Measurements from ENCODE around the gene CEP164.
"Not testable (repeated sequence)": the region's sequence is repeated elsewhere in the genome, so short reads cannot be mapped to it uniquely, and the experiment has no call there.

Gene CEP164

DNA sequence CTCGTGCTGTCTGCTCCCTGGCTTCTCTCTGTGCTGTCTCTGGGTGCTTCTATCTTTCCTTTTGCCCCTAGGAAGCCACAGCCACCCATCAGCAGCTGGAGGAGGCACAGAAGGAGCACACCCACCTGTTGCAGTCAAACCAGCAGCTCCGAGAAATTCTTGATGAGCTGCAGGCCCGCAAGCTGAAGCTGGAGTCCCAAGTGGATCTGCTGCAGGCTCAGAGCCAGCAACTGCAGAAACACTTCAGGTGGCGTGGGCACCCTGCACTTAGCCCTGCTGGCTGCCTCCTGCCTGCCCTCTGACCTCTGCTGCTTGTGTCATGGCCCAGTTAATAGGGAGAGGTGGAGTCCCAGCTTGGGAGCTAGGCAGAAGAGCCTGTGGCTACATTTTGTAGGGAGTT lies 67.8 kb downstream of the CEP164 start:
- DNase-seq (ENCODE audit: low spot score): no peak

DNA sequence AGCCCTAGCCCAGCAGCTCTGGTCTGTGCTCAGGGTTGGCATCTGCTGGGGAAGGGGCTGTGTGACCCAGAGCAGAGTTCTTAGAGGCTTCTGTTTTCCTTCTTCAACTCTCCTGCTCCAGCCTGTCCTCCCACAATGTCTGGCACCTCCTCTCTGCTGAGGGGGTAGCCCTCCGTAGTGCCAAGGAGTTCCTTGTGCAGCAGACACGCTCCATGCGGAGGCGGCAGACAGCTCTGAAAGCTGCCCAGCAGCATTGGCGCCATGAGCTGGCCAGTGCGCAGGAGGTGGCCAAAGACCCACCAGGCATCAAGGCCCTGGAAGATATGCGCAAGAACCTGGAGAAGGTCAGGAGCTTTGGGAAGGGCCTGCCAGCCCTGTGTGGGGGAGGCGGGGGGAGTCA lies 69.3 kb downstream of the CEP164 start:
- DNase-seq (ENCODE audit: low spot score): no peak

DNA sequence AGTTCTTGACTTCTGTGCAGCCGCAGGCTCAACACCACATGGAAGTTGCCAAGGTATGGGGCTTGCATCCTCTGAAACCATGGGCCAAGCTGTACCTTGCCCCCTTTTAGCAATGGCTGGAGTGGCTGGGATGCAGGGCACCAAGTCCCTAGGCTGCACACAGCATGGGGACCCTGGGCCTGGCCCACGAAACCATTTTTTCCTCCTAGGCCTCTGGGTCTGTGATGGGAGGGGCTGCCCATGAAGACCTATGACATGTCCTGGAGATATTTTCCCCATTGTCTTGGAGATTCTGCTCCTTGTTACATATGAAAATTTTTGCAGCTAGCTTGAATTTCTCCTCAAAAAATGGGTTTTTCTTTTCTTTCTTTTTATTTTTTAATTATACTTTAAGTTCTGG lies 71.0 kb downstream of the CEP164 start:
- not testable (repeated sequence) for DNase-seq (ENCODE audit: low spot score)

DNA sequence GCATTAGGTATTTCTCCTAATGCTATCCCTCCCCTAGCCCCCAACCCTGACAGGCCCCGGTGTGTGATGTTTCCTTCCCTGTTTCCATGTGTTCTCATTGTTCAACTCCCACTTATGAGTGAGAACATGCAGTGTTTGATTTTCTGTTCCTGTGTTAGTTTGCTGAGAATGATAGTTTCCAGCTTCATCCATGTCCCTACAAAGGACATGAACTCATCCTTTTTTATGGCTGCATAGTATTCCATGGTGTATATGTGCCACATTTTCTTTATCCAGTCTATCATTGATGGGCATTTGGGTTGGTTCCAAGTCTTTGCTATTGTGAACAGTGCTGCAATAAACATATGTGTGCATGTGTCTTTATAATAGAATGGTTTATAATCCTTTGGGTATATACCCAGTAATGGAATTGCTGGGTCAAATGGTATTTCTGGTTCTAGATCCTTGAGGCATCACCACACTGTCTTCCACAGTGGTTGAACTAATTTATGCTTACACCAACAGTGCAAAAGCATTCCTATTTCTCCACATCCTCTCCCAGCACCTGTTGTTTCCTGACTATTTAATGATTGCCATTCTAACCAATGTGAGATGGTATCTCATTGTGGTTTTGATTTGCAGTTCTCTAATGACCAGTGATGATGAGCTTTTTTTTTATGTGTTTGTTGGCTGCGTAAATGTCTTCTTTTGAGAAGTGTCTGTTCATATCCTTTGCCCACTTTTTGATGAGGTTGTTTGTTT lies 71.6 kb downstream of the CEP164 start:
- not testable (repeated sequence) for DNase-seq (ENCODE audit: low spot score)

DNA sequence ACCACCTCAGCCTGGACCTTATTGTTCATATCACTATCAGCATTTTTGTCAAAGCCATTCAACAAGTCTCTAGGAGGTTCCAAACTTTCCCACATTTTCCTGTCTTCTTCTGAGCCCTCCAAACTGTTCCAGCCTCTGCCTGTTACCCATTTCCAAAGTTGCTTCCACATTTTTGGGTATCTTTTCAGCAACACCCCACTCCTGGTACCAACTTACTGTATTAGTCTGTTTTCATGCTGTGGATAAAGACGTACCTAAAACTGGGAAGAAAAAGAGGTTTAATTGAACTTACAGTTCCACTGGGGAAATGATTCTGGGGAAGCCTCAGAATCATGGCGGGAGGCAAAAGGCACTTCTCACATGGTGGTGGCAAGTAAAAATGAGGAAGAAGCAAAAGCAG lies 78.2 kb downstream of the CEP164 start:
- DNase-seq (ENCODE audit: low spot score): not testable (repeated sequence)

DNA sequence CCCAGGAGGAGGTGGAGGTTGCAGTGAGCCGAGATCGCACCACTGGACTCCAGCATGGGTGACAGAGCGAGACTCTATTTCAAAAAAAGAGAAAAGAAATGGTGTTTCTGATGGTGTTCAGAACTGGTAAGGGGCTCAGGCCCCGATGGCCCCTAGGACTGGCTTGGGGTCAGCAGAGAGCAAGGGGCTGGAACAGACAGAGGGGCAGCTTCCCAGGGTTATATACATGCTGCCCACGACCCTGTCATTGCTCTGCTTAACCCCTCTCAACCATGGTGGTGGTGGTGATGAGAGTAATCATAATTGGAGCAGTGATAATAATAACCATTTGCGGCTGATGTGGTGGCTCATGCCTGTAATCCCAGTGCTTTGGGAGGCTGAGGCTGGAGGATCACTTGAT lies 79.4 kb downstream of the CEP164 start:
- no peak for DNase-seq (ENCODE audit: low spot score)

DNA sequence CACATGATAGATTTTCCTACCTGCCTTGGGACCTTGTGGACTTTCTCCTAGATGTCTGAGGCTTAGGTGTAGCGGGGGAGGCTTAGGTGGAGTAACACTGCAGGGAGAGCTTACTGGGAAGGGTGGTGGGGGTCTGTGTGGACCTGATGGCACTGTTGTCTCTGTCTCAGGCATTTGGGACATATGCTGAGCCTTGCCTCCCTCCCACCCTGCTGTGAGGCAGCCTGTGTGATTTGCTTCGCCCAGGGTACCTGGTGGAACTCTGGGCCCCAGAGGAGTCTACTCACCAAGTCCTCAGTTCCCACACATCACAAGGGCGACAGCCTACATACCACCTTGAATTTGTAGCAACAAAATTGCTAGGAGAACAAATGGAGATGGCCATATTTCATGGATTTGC lies 80.7 kb downstream of the CEP164 start:
- no peak for DNase-seq (ENCODE audit: low spot score)

DNA sequence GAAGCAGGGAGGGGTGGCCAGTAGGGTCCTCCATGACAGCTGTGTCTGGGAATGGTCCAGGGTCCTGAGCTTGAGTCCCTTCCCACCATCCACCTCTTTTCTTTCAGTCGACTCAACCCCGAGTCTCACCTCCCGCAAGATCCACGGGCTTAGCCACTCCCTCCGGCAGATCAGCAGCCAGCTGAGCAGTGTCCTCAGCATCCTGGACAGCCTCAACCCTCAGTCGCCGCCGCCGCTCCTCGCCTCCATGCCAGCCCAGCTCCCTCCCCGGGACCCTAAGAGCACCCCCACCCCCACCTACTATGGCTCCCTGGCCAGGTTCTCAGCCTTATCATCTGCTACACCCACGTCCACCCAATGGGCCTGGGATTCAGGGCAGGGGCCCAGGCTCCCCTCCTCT lies 81.9 kb downstream of the CEP164 start:
- DNase-seq (ENCODE audit: low spot score): no peak

DNA sequence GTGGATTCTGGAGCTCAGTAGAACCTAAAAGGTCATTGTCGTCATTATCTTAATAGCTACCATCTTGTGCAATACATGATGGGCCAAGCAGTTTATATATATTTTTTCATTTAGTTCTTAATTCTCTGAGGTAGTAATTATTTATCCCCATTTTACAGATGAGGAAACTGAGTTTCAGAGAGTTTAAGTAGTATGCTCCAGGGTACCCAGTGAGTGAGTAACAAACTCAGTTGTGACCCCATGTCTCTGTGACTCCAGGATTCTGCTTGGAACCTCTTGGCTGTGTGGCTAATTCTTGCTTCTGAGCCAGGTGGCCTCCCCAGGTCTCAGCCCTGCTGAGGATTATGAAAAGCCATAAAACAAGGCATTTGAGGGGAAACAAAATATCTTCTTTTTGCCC lies 82.6 kb downstream of the CEP164 start:
- DNase-seq (ENCODE audit: low spot score): no peak

DNA sequence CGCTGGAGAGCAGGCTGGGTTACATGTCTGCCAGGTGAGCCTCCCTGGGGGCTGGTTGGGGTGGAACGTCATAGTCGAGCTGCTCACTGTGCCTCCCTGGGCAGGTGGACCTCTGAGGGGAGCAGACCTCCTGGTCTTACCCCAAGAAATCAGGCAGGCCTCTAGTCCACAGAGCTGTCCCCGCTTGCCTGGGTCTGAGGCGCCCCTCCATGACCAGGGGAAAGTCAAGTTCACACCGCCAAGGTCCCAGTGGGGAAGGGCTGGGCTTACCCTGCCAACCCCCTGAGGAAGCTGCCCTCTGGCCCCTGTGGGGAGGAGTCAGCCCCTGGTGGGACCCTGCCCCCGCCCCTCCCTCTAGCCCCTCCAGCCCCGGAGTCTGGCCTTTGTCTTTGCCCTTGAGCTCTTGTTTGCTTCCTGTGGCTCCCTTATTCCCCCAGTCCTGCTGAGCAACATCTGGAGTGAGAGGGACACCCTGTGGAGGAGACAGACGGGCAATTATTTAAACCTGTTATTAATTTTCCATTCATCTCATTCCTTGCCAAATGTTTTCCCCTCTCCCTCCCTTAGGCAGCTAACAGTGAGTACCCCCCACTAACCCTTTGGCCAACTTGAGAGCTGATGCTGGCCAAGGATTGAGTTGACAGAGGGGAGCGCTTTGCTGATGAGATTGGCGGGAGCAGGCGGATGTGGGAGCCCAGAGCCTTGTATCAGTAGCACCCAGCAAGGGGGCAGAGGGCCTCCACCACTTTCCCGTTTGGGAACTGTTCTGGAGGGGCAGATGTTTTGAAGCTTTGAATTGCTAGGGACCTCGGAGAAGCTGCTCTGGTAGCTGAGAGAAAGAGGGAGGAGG lies 83.4 kb downstream of the CEP164 start:
- no peak for DNase-seq (ENCODE audit: low spot score)

DNA sequence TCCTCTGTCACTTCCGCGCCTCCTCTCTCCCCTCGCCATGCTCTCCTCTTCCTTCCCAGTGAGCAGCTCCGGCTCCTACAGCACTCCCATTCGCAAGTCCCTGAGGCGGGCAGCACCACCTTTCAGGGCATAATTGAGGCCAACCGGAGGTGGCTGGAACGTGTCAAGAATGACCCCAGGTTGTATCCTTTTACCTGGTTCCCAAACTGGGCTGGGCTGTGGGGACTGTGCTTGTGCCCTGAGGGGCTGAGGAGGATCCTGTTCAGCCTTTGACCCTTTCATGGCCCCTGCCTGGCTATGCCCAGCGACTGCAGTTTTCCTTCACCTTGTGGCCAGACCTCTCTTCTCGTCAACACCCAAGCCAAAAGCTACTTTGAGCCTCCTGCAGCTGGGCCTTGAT lies 84.1 kb downstream of the CEP164 start:
- no peak for DNase-seq (ENCODE audit: low spot score)

DNA sequence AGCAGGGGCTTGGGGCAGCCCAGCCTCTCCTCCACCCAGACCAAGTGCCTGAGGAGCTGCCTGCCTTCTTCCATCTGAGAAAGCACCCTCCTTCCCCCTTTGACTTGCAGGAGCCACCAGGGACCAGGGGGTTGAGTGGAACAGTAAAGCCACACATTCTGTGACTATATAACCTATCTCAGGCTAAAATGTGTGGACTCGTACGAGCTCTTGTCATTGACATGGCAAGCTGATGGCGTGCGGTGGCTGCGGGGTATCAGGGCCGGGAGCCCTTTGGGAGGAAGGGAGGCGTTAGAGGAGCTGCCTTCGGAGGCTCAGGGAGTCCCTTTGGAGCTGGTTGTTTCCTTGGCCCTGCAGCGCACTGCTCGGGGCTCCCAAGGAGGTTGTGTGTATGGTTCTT lies 84.5 kb downstream of the CEP164 start:
- no peak for DNase-seq (ENCODE audit: low spot score)

DNA sequence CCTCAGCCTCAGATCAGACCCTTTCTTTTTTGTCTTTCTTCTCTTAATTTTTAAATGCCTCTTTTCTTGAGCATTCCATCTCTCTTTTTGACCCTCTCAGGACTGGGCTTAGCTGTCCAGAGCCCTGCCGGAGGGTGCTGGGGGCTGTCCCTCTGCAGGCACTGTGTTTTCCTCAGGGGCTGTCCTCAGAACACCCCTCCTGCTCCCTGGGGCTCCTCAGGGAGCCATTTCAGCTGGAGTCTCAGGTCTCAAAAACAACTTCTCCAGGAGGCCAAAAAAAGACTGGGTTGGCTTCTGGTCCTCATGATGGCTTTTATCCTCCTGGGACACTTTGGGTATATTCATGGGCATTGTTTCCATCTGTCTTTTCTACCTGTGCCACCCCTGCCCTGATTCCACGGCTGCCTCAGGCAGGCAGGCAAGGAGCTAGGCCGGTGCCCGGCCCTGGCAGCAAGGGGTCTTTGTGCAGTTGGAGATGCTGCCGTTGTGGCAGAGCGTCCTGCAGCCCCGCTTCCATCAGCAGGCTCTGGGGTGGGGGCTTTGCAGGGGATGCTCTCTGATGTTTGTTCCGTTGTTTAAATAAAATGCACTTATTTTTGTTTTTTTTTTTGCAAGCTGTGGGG lies 85.1 kb downstream of the CEP164 start:
- no peak for DNase-seq (ENCODE audit: low spot score)

DNA sequence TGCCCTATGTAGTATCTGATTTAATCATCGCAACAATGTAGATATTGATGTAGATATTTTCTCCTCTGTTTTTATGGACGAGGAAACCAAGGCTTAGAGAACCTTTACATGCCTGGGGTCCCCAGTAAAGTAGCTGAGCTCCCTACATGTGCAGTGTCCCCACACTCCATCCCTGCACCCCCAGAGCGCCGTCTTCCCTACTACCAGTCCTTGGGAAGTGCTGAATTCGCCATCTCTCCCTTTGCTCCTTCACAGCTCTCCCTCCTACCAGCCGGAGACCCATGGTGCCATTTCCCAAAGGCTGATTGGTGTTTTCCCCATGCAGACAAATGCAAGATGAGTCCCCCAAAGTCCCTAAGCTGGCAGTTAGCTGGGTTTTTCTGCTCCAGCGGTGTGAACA lies 86.0 kb downstream of the CEP164 start:
- DNase-seq (ENCODE audit: low spot score): no peak

DNA sequence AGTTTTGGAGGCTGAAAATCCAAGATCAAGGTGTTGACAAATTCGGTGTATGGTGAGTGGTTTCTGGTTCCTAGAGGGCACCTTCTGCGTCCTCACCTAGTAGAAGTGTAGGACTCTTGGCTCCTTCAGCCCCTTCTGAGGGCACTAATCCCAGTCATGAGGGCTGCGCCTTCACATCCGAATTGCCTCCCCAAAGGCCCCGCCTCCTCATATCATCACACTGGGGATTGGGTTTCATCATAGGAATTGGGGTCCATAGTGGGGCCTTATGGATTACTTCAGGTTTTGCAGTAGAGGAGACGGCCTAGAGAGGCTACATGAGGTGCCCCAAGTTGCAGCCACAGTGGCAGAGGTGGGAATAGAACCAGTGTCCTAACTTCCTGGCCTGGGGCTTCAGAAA lies 87.1 kb downstream of the CEP164 start:
- no peak for DNase-seq (ENCODE audit: low spot score)

DNA sequence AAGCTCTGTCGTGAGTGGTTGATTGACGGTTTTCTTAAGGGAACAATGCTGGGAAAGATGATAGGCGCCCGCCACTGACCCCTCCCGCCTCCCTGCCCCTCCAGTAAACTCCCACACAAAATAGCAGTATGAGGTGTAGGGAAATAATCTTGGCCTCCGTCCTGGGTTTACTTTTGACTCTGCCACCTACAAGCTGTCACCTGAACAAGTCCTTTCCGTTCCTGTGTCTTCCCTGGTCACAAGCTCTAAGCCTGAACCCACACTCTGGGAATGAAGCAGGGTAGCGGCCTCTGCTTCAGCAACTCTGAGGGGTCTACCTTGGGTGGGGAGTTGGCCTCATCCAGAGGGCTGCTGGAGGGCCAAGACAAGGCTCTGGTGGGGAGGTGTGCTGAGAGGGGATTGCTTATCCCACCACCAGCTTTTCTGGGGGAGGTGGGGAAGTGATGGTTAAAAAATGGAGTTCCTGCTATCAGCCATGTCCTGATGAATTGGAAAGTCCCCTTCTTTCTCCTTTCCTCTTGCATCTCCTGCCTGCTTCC lies 87.8 kb downstream of the CEP164 start:
- no peak for DNase-seq (ENCODE audit: low spot score)

DNA sequence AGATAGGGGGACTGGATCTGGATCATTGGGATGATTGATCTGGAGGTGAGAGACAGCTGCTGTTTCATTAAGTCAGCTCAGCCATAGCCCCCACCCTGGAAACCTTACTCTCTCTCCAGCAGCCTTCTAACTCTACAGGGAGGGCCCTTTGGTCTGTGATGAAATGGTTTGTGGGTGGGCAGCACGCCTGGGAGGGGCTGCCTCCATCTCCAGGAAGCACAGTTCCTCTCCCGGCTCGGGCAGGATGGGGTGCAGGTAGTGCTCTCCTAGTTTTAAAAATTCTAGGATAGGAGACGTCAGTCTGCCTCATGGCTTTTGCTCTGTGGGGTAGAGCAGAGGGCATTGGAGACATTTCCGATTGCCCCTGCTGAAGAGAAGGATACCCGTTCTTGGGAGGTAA lies 89.7 kb downstream of the CEP164 start:
- DNase-seq (ENCODE audit: low spot score): no peak

DNA sequence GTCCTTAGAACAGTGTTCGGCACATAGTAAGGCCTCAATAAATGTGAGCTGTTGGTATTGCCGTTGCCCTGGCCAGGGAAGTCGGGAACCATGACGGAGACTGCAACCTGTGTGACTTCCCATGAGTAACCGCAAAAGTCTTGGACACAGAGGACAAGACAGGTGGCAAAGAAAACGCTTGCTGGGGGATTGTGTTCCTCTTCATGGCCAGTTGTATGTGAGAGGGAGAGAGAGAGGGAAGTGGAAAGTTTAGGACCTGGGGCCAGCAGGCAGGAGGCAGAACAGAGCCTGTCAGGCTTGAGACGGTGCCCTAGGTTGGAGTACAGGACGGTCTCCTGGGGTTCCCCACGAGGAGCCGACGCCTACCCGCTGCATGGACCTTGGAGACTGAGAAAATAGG lies 90.2 kb downstream of the CEP164 start:
- no peak for DNase-seq (ENCODE audit: low spot score)

DNA sequence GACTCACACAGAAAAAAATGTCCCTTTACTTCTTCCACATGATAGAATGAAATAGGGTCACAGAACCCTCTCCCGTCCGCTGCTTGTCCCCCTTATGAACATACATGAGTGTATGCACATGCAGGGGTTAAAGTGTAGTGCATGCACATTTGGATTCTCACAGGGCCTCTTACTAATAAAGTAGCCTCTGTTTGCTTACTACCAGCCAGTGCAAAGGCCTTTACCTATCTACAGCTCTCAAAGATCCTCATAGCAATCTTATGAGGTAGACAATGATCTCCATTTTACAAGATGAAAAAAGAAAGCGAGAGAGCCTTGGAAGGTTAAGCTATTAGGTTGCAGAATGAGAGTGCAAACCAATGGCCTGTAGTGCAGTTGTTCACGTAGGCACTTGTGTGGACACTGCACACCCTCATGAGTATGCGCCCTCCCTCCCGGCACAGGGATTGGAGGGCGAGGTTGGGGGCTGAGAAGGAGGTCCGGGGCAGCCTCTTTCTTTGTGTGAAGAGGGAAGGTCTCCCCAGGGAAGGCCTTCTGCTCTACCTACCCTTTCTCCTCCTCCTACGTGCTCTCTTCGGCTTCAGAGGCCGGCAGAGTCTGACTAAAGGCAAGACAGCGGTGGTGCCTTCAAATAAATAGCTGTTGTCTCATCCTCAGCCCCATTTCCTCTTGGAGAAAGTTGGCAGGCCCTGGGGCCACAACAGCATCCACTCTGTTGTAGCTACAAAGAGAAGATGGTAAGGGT lies 91.3 kb downstream of the CEP164 start:
- no peak for DNase-seq (ENCODE audit: low spot score)

DNA sequence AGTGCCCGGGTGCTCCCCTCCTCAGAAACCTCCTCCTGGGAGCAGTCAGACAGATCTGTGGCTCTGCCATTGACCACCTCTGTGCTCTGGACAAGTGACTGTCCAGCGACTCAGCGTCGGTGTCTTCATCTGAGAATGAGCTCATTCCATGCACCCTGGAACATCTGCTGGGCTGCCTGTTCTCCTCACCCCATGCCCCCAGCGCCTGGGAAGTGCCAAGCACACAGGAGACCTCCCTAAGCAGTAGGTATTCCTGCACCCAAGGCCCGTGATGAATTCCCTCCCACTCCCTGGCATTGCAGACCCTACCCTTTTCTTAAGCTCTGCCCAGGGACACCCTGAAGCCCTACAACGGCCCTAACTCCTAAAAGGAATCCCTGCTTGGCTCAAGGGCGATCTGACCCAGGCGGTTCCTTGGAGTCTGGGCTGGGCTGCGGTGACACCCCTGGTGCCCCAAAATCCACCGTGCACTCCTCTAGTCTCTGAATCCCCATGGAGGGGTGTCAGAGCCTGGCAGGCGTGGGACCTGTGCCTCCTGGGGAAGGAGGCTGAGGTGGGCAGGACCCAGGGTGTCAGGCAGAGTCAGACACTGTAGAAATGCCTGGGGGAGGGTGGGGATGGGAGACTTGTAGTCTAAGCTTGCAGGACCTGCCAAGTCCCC lies 92.0 kb downstream of the CEP164 start:
- no peak for DNase-seq (ENCODE audit: low spot score)

DNA sequence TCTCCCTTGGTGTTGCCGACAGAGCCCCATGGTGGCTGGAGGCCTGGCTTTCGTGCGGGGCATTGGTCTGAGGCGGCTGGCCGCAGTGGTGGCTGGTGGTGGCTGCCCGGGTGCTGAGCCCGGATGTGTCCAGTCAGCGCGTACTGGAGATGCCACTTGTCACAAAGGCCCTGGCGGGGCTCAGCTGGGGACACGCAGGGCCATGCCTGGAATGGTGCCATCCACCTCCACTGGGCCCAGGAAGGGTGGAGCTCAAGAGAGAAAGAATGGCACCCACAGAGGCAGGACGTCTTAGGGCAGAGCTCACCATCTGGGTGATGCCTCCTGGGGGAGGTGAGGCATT lies 92.5 kb downstream of the CEP164 start:
- no peak for DNase-seq (ENCODE audit: low spot score)

DNA sequence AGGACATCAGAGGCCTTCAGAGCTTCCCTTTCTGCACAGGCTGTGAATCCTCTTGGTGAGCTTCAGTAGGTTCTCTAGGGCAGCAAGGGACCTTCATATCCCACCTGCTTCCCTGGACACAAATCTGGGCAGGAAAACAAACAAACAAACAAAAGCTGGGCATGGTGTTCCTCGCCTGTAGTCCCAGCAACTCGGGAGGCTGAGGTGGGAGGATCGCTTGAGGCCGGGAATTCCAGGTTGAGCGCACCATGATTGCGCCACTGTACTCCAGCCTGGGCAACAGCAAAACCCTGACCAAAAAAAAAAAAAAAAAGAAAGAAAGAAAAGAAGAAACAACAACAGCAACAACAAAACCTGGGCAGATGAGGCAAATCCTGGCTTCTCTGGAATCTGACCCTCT lies 92.9 kb downstream of the CEP164 start:
- no peak for DNase-seq (ENCODE audit: low spot score)

Data from activated CD4-positive, alpha-beta T cell treated with anti-CD3 and anti-CD28 coated beads, Interleukin-2, Interleukin-4, amounts not matched to agents 100 ng/mL and 50 ng/mL, durations not matched to agents 16 hours and 8 hours (primary cell).